ENCODE measurements around the gene GPHN. TPM values are rescaled to one million over a fixed set of nuclear protein-coding genes. Genes with fewer than 3 reads are reported as not detected.
"Not testable (repeated sequence)": the region's sequence is repeated elsewhere in the genome, so short reads cannot be mapped to it uniquely, and the experiment has no call there.

Gene GPHN
- total RNA-seq, 1 donor from 2014 or later: 11.8 TPM

- TF ChIP-seq, protein P1, sequence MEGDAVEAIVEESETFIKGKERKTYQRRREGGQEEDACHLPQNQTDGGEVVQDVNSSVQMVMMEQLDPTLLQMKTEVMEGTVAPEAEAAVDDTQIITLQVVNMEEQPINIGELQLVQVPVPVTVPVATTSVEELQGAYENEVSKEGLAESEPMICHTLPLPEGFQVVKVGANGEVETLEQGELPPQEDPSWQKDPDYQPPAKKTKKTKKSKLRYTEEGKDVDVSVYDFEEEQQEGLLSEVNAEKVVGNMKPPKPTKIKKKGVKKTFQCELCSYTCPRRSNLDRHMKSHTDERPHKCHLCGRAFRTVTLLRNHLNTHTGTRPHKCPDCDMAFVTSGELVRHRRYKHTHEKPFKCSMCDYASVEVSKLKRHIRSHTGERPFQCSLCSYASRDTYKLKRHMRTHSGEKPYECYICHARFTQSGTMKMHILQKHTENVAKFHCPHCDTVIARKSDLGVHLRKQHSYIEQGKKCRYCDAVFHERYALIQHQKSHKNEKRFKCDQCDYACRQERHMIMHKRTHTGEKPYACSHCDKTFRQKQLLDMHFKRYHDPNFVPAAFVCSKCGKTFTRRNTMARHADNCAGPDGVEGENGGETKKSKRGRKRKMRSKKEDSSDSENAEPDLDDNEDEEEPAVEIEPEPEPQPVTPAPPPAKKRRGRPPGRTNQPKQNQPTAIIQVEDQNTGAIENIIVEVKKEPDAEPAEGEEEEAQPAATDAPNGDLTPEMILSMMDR (IDR thresholded peaks at IDR 0.05; ENCODE audit: insufficient read depth, low read length, severe bottlenecking): no peak
- H3K4me3 ChIP-seq (ENCODE audit: low read depth, low read length): no peak overlapping the region
- H3K36me3 ChIP-seq (ENCODE audit: control insufficient read depth, insufficient read depth, low read length): peaks cover 1% of the 10 kb centered on the region
- DNase-seq (ENCODE audit: low read depth): no peak
- FAIRE-seq: no peak
- H3K27me3 ChIP-seq (ENCODE audit: control insufficient read depth, insufficient read depth, low read length): no peaks in the 10 kb centered on the region
Measured at GRCh38 chr14:67050896-67051295, 542.9 kb downstream of the GPHN start.

DNA sequence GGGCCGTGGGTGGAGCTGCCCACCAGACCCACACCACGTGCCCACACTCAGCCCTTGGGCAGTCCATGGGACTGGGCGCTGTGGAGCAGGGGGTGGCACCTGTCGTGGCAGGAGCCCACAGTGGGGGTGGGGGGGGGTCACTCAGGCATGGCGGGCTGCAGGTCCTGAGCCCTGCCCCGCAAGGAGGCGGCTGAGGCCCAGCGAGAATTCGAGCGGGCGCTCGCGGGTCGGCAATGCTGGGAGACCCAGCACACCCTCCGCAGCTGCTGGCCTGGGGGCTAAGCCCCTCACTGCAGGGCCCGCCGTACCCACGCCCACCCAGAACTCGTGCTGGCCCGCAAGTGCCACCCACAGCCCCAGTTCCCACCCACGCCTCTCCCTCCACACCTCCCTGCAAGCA, 548.7 kb downstream of the GPHN start:
- DNase-seq (ENCODE audit: low read depth) (no peak), FAIRE-seq (no peak)
- no peaks in the 10 kb centered on the region for H3K36me3 ChIP-seq (ENCODE audit: control insufficient read depth, insufficient read depth, low read length)
- H3K27me3 ChIP-seq (ENCODE audit: control insufficient read depth, insufficient read depth, low read length): no peaks in the 10 kb centered on the region
- TF ChIP-seq, protein P1 (IDR thresholded peaks at IDR 0.05; ENCODE audit: insufficient read depth, low read length, severe bottlenecking): no peak
- H3K4me3 ChIP-seq (ENCODE audit: low read depth, low read length): no peak overlapping the region

- TF ChIP-seq, protein P1 (IDR thresholded peaks at IDR 0.05; ENCODE audit: insufficient read depth, low read length, severe bottlenecking): no peak
- FAIRE-seq: no peak
- no peaks in the 10 kb centered on the region for H3K27me3 ChIP-seq (ENCODE audit: control insufficient read depth, insufficient read depth, low read length)
Measured at GRCh38 chr14:67059596-67059995, 551.6 kb downstream of the GPHN start.

DNA sequence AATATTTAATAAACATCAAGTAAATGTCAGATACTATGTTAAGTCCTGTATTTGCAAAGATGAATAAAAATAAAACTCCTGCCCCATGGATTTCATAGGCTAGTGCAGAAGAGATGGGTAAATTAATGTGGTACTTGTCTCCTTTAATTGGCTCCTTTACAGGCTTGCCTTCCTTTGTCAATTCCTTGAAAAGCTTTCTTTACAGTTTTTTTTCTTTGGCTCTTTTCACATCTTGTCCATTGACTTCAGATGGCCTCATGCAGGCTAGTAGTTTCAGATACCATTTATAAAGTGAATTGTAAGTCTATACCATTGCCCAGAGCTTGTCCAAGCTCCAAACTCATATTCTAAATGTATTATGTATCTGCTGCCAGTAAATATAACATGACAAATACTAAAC, 552.6 kb downstream of the GPHN start:
- TF ChIP-seq, protein P1 (IDR thresholded peaks at IDR 0.05; ENCODE audit: insufficient read depth, low read length, severe bottlenecking): no peak
- Histone ChIP-seq H3K27me3 (ENCODE audit: control insufficient read depth, insufficient read depth, low read length) (no peaks in the 10 kb centered on the region), H3K36me3 (ENCODE audit: control insufficient read depth, insufficient read depth, low read length) (no peaks in the 10 kb centered on the region), H3K4me3 (ENCODE audit: low read depth, low read length) (no peak overlapping the region)
- FAIRE-seq: no peak
- no peak for DNase-seq (ENCODE audit: low read depth)

More at GRCh38 chr14:67059596-67059995, 551.6 kb downstream of the GPHN start:
- no peak overlapping the region for H3K4me3 ChIP-seq (ENCODE audit: low read depth, low read length)
- no peak for DNase-seq (ENCODE audit: low read depth)
- no peaks in the 10 kb centered on the region for H3K36me3 ChIP-seq (ENCODE audit: control insufficient read depth, insufficient read depth, low read length)

DNA sequence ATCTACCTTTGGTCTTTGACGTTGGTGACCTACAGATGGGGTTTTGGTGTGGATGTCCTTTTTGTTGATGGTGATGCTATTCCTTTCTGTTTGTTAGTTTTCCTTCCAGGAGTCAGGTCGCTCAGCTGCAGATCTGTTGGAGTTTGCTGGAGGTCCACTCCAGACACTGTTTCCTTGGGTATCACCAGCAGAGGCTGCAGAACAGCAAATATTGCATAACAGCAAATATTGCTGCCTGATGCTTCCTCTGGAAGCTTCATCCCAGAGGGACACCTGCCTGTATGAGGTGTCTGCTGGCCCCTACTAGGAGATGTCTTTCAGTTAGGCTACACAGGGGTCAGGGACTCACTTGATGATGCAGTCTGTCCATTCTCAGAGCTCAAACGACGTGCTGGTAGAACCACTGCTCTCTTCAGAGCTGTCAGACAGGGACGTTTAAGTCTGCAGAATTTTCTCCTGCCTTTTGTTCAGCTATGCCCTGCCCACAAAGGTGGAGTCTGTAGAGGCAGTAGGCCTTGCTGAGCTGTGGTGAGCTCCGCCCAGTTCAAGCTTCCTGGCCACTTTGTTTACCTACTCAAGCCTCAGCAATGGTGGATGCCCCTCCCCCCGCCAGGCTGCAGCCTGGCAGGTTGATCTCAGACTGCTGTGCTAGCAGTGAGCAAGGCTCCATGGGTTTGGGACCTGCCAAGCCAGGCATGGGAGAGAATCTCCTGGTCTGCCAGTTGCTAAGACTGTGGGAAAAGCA, 559.3 kb downstream of the GPHN start:
- H3K27me3 ChIP-seq (ENCODE audit: control insufficient read depth, insufficient read depth, low read length); FAIRE-seq; H3K36me3 ChIP-seq (ENCODE audit: control insufficient read depth, insufficient read depth, low read length); H3K4me3 ChIP-seq (ENCODE audit: low read depth, low read length): not testable (repeated sequence)
- peak; percentile 28 for DNase-seq (ENCODE audit: low read depth)

GRCh38 chr14:67068251-67068650, 560.3 kb downstream of the GPHN start:
- TF ChIP-seq, protein P1 (IDR thresholded peaks at IDR 0.05; ENCODE audit: insufficient read depth, low read length, severe bottlenecking): no peak
- FAIRE-seq (no peak), DNase-seq (ENCODE audit: low read depth) (no peak)
- Histone ChIP-seq H3K27me3 (ENCODE audit: control insufficient read depth, insufficient read depth, low read length) (no peaks in the 10 kb centered on the region), H3K4me3 (ENCODE audit: low read depth, low read length) (no peak overlapping the region), H3K36me3 (ENCODE audit: control insufficient read depth, insufficient read depth, low read length) (no peaks in the 10 kb centered on the region)
